Activated naive CD8-positive, alpha-beta T cell treated with anti-CD3 and anti-CD28 coated beads, Interleukin-2, amount 10 ng/mL, durations not matched to agents 7 days and 5 days (primary cell): Measurements from ENCODE around the gene UVSSA. TPM values are rescaled to one million over a fixed set of nuclear protein-coding genes. Genes with fewer than 3 reads are reported as not detected.

Experiments used
- ATAC-seq: fragments of 150-1000 bp; cut with Tn5 transposase; one replicate; pipeline ENCODE4 v1.10.0; 2021; ENCODE audit warnings: low read depth, moderate library complexity
- POLR2A ChIA-PET: fragments of 350-600 bp; sonication (Branson Sonifier 250); formaldehyde crosslinking; loops from one replicate; lab custom pipeline; 2021; ENCODE audit warnings: antibody characterized with exemption; lab: Charles Lee
- DNase-seq: peaks from one replicate; pipeline ENCODE4 v3.0.0; 2021
- H3K27ac Mint-ChIP-seq: one replicate; pipeline ENCODE4 v1.8.0; 2022; ENCODE audit warnings: mild to moderate bottlenecking, mixed read lengths
- H3K27me3 Mint-ChIP-seq: one replicate; pipeline ENCODE4 v1.8.0; 2022; ENCODE audit warnings: mild to moderate bottlenecking, moderate library complexity, mixed read lengths
- H3K36me3 Mint-ChIP-seq: one replicate; pipeline ENCODE4 v1.8.0; 2021; ENCODE audit warnings: mild to moderate bottlenecking, mixed read lengths
- H3K4me1 Mint-ChIP-seq: one replicate; pipeline ENCODE4 v1.8.0; 2021; ENCODE audit warnings: mixed read lengths
- H3K4me3 Mint-ChIP-seq: one replicate; pipeline ENCODE4 v1.8.0; 2022; ENCODE audit warnings: mild to moderate bottlenecking, moderate library complexity, mixed read lengths
- H3K9me3 Mint-ChIP-seq: one replicate; pipeline ENCODE4 v1.8.0; 2021; ENCODE audit warnings: mixed read lengths
- total RNA-seq, 2 experiments: library from RNA; stranded (reverse); gene quantifications; one replicate each; pipeline ENCODE4 v1.2.3, GENCODE V29; 2021

Gene UVSSA
- total RNA-seq, 2 experiments from 2014 or later: 30.0 to 30.9 TPM

DNA sequence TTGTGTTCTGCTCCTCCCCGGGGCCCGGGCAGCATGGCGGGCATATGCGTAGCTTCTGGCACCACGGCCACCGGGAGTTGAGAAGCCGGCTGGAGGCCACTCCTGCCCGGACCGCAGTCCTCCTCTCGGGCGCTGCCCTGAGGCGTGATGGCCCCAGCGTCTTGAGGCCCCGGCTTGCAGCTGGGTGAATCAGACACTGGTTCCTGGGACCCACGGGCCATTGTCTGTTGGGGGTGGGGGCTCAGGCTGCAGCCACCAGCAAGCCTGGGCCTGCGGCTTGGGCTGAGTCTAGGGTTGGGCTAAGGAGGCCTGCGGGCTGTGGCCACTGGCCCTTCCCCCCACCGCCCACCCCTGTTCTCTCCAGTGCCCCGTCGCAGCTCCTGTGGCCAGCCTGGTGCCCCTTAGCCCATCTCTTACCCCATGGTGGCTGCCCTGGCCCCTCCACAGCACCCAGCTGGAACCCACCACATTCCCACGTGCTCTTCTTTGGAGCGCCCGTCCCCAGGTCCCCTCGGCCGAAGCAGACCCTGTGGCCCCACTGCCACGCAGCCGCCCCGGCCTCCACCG, 6.7 kb upstream of the UVSSA start:
- ATAC-seq (no peak), DNase-seq (no peak)
- Mint-ChIP-seq H3K27me3 (no peaks in the 10 kb centered on the region), H3K36me3 (peaks cover 34% of the 10 kb centered on the region), H3K9me3 (no peaks in the 10 kb centered on the region), H3K4me1 (peaks cover 18% of the 10 kb centered on the region), H3K4me3 (no peak overlapping the region), H3K27ac (no peak overlapping the region)
- POLR2A ChIA-PET: no interaction called here

DNA sequence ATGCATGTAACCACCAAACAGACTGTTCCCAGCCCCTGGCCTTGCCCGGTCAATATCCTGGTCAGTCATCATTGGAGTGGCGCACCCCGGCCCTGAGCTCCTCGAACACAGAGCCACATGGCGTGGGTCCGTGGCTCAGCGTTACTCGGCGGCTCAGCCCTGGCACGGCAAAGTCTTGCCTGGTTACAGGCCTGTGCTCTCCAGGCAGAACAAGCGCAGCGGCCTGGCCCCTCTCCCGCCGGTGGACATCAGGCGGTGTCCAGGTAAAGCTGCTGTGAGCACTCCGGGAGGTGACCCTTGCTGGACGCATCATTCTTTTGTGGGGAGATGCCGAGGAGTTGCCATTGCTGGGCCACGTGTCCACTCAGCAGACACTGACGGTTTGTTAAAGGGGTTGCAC, 6.1 kb upstream of the UVSSA start:
- DNase-seq (no peak), ATAC-seq (no peak)
- H3K27ac Mint-ChIP-seq: no peak overlapping the region
- POLR2A ChIA-PET: interaction anchor here (0.6 kb wide), 1 partner anchor 141 kb away, joined by 3 read pairs; no protein-coding TSS in a partner anchor
- peaks cover 22% of the 10 kb centered on the region for H3K4me1 Mint-ChIP-seq
- peaks cover 34% of the 10 kb centered on the region for H3K36me3 Mint-ChIP-seq
- H3K27me3 Mint-ChIP-seq: no peaks in the 10 kb centered on the region
- no peak overlapping the region for H3K4me3 Mint-ChIP-seq
- H3K9me3 Mint-ChIP-seq: no peaks in the 10 kb centered on the region

DNA sequence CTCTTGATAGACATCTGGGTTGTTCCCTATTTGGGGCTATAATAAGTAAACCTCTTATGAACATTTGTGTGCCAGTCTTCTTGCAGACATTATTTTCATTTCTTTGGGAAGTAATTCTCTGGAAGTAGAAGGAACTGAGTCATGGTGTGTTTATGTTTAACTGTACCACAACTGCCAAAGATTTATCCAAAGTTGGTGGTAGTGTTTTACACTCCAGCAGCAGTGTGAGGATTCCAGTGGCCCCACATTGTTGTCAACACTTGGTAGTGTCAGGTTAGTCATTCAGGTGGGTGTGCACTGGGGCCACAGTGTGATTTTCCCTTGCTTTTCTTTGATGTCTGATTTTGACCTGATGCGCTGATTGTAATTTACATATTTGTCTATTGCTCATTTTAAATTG, 5.0 kb upstream of the UVSSA start:
- ATAC-seq (no peak), DNase-seq (no peak)
- POLR2A ChIA-PET: interaction anchor here (0.6 kb wide), 1 partner anchor 370 kb away, joined by 4 read pairs; the partner anchor contains the start of gene SLBP
- Mint-ChIP-seq H3K4me1 (peaks cover 22% of the 10 kb centered on the region), H3K27ac (no peak overlapping the region), H3K27me3 (no peaks in the 10 kb centered on the region), H3K36me3 (peaks cover 26% of the 10 kb centered on the region), H3K9me3 (no peaks in the 10 kb centered on the region), H3K4me3 (no peak overlapping the region)

DNA sequence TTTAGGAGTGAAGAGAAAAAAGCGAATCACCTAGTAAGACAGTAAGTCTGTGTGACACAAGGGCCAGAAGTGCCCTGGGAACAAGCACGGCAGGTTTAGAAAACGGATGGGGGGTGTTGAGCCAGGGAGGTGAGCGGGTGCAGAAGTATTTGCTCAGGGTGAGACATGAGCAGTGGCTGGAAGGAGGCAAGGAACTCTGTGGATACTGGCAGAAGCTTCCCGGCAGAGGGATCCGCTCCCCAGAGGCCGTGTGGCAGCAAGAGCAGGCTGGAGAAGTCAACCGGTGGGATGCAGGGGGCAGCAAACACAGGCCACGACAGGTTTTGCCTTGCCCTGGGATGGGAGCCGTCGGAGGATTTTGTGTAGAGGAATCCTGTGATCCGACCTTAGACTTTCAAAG, 2.3 kb upstream of the UVSSA start:
- H3K9me3 Mint-ChIP-seq: no peaks in the 10 kb centered on the region
- ATAC-seq: no peak
- no peaks in the 10 kb centered on the region for H3K27me3 Mint-ChIP-seq
- peaks cover 21% of the 10 kb centered on the region for H3K4me1 Mint-ChIP-seq
- POLR2A ChIA-PET: no interaction called here
- H3K36me3 Mint-ChIP-seq: peaks cover 10% of the 10 kb centered on the region
- DNase-seq: no peak
- peak overlapping the region; percentile 94 for H3K27ac Mint-ChIP-seq
- peak overlapping the region; percentile 98 for H3K4me3 Mint-ChIP-seq

DNA sequence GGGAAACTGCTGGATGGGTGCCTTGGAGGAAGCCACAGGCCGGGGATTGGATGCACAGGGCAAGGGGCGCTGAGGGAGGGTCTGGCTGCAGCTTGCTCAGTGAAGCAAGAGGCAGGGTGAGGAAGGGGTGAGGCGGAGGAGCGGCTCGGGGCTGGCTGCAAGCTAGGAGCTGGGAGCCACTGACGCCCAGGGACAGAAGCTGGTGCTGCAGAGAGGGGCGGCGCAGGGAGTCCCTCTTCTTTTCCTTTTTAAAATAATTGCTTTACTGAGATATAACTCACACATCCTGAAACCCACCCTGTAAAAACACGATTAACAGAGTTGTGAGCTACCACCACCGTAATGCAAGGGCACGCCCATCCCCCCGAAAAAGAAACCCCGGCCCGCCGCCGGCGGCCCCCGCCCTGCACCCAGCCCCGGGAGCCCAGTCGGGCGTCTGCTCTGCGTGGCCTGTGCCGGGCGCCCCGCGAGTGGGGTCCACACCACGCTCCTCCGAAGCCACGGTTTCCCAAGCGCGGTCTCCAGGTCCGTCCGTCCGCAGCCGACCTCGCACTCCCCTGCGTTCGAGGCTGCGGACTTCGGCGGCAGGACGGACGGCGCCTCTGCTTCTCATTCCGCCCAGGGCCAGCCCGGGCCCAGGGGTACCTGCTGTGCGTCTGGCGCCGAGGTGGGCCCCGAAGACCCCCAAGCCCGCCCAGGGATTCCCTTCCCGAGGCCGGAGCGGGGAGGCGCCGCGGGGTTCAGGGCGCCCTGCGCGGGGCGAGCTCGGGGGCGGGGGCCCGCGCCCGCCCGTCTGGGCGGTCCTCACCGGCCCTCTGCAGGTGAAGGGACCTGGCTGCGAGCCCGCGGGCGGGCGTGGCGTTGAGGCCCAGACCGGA, 866 bp upstream of the UVSSA start:
- POLR2A ChIA-PET: interaction anchor here (0.6 to 3.3 kb wide), 21 partner anchors 9 to 517 kb away, joined by 3 to 66 read pairs (median 5); partner anchors contain the start of genes CTBP1, MAEA and SLBP
- Mint-ChIP-seq H3K27me3 (no peaks in the 10 kb centered on the region), H3K27ac (peak overlapping the region; percentile 94), H3K36me3 (peaks cover 5% of the 10 kb centered on the region), H3K9me3 (no peaks in the 10 kb centered on the region), H3K4me3 (peak overlapping the region; percentile 98), H3K4me1 (peaks cover 21% of the 10 kb centered on the region)
- DNase-seq (peak; percentile 64), ATAC-seq (peak; percentile 35)

DNA sequence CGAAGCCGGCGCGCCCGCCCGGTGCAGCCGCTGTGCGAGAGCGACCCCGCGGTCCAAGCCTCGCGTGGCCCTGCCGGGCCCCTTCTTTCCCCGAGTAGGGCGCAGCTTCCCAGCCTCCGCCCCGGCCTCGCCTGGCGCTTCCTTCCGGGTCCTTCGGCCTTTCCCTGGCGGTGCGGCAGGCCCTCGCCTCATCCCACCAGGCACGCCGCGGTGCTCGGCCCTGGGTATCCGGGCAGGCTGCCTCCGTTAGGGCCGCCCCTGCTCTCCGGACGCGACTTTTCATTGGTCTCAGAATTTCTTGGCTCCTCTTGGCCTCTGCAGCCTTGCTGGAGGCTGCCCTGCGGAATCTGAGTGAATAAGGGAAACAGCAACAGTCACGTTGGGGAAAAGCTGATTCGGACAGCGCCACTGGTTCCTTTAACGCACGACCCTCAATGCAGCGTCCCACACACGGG, 429 bp downstream of the UVSSA start:
- peaks cover 25% of the 10 kb centered on the region for H3K4me1 Mint-ChIP-seq
- H3K27ac Mint-ChIP-seq: peak overlapping the region; percentile 96
- peak overlapping the region; percentile 87 for H3K4me3 Mint-ChIP-seq
- POLR2A ChIA-PET: interaction anchor here (0.7 to 3.3 kb wide), 14 partner anchors 8 to 257 kb away, joined by 3 to 66 read pairs (median 6); partner anchors contain the start of genes CTBP1 and MAEA
- ATAC-seq: peak; percentile 27
- peaks cover 4% of the 10 kb centered on the region for H3K36me3 Mint-ChIP-seq
- DNase-seq: no peak
- H3K9me3 Mint-ChIP-seq: no peaks in the 10 kb centered on the region
- H3K27me3 Mint-ChIP-seq: no peaks in the 10 kb centered on the region

DNA sequence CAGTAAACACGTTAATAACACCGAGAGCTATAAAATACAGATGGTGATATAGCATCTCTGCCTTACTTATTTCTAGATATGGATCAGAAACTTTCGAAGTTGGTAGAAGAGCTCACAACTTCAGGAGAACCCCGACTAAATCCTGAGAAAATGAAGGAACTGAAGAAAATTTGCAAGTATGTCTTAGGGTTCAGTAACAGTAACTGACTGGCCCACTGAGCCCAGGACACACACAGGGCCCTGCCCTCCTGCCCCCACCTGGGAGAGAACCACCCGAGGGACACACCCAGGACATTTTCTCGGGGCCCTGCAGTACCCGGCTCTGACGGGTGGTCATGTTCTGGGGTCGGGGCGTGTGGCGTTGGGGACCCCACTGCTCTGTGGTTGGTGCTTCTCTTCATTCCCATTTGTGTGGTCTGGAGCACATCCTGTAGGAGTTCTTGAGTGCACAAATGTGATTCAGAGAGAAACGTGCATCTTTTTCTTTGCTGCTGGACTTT, 1.1 kb downstream of the UVSSA start:
- Mint-ChIP-seq H3K27ac (peak overlapping the region; percentile 96), H3K9me3 (no peaks in the 10 kb centered on the region), H3K36me3 (peaks cover 4% of the 10 kb centered on the region), H3K27me3 (no peaks in the 10 kb centered on the region), H3K4me3 (peak overlapping the region; percentile 87), H3K4me1 (peaks cover 25% of the 10 kb centered on the region)
- ATAC-seq: no peak
- POLR2A ChIA-PET: interaction anchor here (0.7 to 3.3 kb wide), 6 partner anchors 39 to 257 kb away, joined by 3 to 66 read pairs (median 3); partner anchors contain the start of gene CTBP1
- DNase-seq: no peak

DNA sequence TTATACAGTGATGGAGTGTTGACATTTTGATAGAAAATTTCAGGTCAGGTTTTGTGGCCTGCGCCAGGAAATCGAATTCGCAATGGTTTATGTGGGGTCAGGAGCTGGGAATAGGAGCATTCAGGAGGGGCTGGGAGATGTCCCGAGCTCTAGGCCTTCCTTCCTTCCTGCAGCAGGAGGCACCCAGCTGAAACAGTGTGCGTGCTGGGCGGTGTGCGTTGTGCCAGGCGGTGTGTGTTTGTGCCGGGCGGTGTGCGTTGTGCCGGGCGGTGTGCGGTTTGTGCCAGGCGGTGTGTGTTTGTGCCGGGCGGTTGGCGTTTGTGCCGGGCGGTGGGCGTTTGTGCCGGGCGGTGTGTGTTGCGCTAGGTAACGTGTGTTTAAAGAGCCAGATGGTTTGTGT, 1.7 kb downstream of the UVSSA start:
- POLR2A ChIA-PET: no interaction called here
- peak overlapping the region; percentile 96 for H3K27ac Mint-ChIP-seq
- H3K36me3 Mint-ChIP-seq: peaks cover 4% of the 10 kb centered on the region
- no peaks in the 10 kb centered on the region for H3K27me3 Mint-ChIP-seq
- no peaks in the 10 kb centered on the region for H3K9me3 Mint-ChIP-seq
- ATAC-seq: no peak
- H3K4me1 Mint-ChIP-seq: peaks cover 25% of the 10 kb centered on the region
- no peak overlapping the region for H3K4me3 Mint-ChIP-seq
- DNase-seq: no peak

DNA sequence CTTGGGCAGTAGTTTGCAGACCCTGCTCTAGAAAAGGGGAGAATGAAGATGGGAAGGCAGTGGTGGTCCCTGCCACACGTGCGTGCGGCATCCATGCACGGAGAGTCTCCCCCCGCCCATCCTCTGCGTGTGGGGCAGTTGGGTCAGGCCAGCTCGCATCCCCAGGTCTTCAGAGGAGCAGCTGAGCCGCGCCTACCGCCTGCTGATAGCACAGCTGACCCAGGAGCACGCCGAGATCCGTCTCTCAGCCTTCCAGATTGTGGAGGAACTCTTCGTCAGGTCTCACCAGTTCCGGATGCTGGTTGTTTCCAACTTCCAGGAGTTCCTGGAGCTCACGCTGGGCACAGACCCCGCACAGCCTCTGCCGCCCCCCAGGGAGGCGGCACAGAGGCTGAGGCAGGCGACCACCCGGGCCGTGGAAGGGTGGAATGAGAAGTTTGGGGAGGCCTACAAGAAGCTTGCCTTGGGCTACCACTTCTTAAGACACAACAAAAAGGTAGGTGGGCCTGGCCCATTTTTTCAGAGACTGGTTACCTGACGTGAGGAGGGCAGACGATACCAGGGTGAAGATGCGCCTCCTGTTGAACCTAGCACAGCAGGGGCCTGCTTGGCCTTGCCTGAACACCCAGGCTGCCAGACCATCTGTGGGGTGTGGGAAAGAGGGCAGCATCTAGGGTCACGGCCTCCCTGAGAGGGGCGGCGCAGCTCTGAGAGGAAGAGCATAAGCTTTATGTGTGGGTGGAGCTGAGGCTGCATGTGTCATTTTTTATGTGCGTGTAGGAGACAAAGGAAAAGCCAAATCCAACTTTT, 2.6 kb downstream of the UVSSA start:
- no peaks in the 10 kb centered on the region for H3K36me3 Mint-ChIP-seq
- no peak for DNase-seq
- no peak overlapping the region for H3K4me3 Mint-ChIP-seq
- H3K4me1 Mint-ChIP-seq: peaks cover 23% of the 10 kb centered on the region
- peak overlapping the region; percentile 70 for H3K27ac Mint-ChIP-seq
- H3K27me3 Mint-ChIP-seq: no peaks in the 10 kb centered on the region
- POLR2A ChIA-PET: interaction anchor here (1.0 kb wide), 2 partner anchors 101 to 148 kb away, joined by 3 read pairs; no protein-coding TSS in a partner anchor
- no peak for ATAC-seq
- H3K9me3 Mint-ChIP-seq: no peaks in the 10 kb centered on the region

DNA sequence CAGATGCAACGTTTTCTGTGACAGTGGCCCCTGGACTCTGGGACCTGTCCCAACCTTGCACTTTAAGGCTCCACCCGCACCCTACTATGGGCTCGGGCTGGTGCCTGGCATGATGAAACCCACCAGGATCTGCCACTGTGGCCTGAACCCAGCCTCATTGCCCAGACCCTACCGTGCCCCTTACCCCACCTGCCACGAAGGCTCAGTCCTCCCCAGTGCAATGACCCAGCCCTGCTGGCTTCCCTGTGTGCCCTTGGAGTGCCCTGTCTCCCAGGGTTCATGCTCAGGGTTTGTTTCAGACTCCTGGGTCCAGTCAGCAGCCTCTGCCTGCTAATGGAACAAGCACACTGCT, 3.1 kb downstream of the UVSSA start:
- Mint-ChIP-seq H3K4me1 (peaks cover 18% of the 10 kb centered on the region), H3K36me3 (no peaks in the 10 kb centered on the region), H3K9me3 (no peaks in the 10 kb centered on the region), H3K27ac (no peak overlapping the region), H3K4me3 (no peak overlapping the region), H3K27me3 (no peaks in the 10 kb centered on the region)
- ATAC-seq: no peak
- no peak for DNase-seq
- POLR2A ChIA-PET: interaction anchor here (1.0 kb wide), 3 partner anchors 85 to 148 kb away, joined by 3 read pairs; no protein-coding TSS in a partner anchor

DNA sequence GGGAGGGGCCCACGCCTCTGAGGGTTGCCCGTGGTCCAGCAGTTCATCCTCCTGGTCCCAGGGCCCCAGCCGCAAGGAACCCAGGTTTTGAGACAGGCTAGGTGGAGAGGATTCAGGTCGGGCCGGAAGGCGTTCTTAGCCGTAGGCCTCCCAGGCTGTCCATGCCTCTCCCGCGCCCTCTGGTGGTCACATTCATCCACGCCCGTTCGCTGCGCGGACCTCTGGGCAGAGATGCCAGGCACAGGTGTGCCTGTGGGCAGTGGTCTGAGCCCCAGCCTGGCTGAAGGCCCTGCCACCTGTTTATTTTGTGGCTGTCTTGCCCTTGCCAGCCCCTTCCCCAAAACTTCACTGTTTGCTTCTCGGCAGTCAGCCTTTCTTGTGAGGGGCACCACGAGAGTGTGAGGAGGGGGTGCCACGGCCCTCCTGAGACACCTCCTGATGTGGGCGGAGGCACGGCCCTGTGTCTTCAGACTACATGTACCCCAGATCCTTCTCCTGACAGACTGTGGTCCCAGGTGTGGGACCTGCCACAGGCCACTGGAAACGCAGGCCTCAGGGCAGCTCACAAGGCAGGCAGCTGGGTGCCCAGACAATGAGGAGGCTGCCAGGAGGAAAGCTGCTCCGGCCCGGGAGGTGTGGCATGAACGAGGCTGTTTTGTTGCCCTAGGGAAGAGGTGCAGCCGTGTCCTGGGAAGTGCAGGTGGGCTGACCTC, 5.0 kb downstream of the UVSSA start:
- POLR2A ChIA-PET: interaction anchor here (0.7 kb wide), 1 partner anchor 214 kb away, joined by 3 read pairs; no protein-coding TSS in a partner anchor
- Mint-ChIP-seq H3K4me3 (no peak overlapping the region), H3K4me1 (peaks cover 12% of the 10 kb centered on the region)

DNA sequence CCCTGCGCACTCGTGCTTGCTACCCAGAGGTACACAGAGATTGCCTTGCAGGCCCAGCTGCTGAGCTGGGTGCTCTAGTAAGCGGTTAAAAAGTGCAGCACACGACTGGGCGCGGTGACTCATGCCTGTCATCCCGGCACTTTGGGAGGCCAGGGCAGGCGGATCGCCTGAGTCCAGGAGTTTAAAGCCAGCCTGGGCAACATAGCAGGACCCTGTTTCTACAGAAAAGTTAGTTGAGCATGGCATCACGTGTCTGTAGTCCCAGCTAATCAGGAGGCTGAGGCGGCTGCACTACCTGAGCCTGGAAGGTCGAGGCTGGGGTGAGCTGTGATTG, 5.5 kb downstream of the UVSSA start:
- Mint-ChIP-seq H3K36me3 (no peaks in the 10 kb centered on the region), H3K27me3 (no peaks in the 10 kb centered on the region), H3K4me3 (no peak overlapping the region), H3K27ac (no peak overlapping the region), H3K9me3 (no peaks in the 10 kb centered on the region), H3K4me1 (peaks cover 12% of the 10 kb centered on the region)
- ATAC-seq (no peak), DNase-seq (no peak)
- POLR2A ChIA-PET: no interaction called here

More for the DNA sequence above, 5.0 kb downstream of the UVSSA start:
- no peaks in the 10 kb centered on the region for H3K27me3 Mint-ChIP-seq
- H3K9me3 Mint-ChIP-seq: no peaks in the 10 kb centered on the region
- DNase-seq: peak; percentile 92
- no peaks in the 10 kb centered on the region for H3K36me3 Mint-ChIP-seq
- ATAC-seq: peak; percentile 38
- H3K27ac Mint-ChIP-seq: peak overlapping the region; percentile 78
